K562 (cell line): ENCODE data around the gene PRKCB. TPM values are rescaled to one million over a fixed set of nuclear protein-coding genes. Genes with fewer than 3 reads are reported as not detected.

Experiments used
- AFF4 ChIP-seq: sonication (generic); formaldehyde crosslinking; IDR thresholded peaks from 2 replicates; pipeline ENCODE4 v1.8.0; 2023; ENCODE audit warnings: mild to moderate bottlenecking, missing genetic modification reagents
- CHD2 ChIP-seq: IDR thresholded peaks from 2 replicates; pipeline ENCODE4 v1.6.1; 2011; ENCODE audit warnings: low read depth, low read length
- RBM25 ChIP-seq: fragments of 200-400 bp; formaldehyde crosslinking; IDR thresholded peaks from 2 replicates; pipeline ENCODE4 v1.6.1; 2018; ENCODE audit warnings: low read length, low read depth, moderate library complexity; ENCODE audit not compliant: severe bottlenecking
- ZBTB33 ChIP-seq: sonication (generic); formaldehyde crosslinking; IDR thresholded peaks from 2 replicates; pipeline ENCODE4 v1.8.1; 2023; ENCODE audit warnings: mild to moderate bottlenecking, missing genetic modification reagents
- ZNF668 ChIP-seq: fragments of 250-450 bp; sonication (Bioruptor Pico); IDR thresholded peaks from 2 replicates; pipeline ENCODE4 v1.8.0; 2022; ENCODE audit warnings: mild to moderate bottlenecking, inconsistent platforms
- polyA plus RNA-seq, 8 experiments: library from polyadenylated mRNA; depleted of rRNA in 4 of 8; stranded (reverse) in 5 of 8; unstranded in 3 of 8; fragments of >200 nt; fragmentation: Nextera tagmentation in 2 of 8; fragmentation: Illumina TruSeq in 1 of 8; extraction: Ambion mirVana in 2 of 8; extraction: Trizol in 1 of 8; gene quantifications; 2 replicates each; pipeline versions ENCODE4 v1.2.1 to v1.2.3, GENCODE V29; 2011 to 2014; ENCODE audit warnings: inconsistent platforms in 1 of 8, missing spikeins in 1 of 8
- total RNA-seq, 7 experiments: library from RNA; depleted of rRNA in 6 of 7; stranded (reverse); fragments of >200 nt in 6 of 7; fragmentation: Illumina TruSeq in 2 of 7; extraction: Trizol in 2 of 7; gene quantifications; 2 replicates each; pipeline versions ENCODE4 v1.2.1 to v1.2.3, GENCODE V29; 2011 to 2021; ENCODE audit warnings: low replicate concordance in 1 of 7

PRKCB gene
- total and polyA plus RNA-seq, 9 of the 15 experiments (the other 6 are each of a cell fraction or from before 2014, with no cell fraction given), result 49.9 to 276 (median 148) TPM

DNA sequence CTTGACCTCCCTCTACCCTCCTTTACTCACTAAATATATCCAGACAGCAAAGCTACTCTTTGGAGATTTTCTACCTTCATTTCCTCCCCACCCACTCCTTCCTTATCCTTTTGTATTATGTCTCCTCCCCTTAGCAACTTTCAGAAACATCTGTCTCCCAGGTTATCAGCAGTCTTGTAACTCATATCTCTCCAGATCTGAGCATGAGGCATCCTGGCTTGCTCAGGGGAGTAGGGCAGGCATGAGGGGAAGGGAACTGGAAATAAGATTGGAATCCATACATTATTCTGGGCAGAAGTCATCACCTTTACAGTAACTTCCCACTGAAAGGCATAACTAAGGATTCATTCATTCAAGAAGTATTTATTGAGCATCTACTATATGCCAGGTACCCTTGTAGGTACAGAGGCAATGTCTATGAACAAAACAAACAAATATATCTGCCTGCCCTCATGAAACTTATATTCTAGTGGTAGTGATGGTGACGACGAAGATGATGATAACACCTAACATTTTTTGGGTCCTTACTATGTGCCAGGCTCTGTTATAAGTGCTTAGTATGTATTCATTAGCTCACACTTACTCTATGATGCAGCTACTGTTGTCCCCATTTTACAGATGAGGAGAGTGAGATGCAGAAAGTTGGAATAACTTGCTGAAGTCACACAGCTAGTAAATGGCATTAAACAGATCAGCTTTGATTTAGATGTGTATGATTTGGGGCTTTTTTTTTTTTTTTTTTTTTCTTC is 296.4 kb downstream of the PRKCB start (continued):
- no peak for TF ChIP-seq AFF4 (CRISPR knock-in tag)
- no peak for TF ChIP-seq ZNF668 (CRISPR knock-in tag)
- TF ChIP-seq RBM25, result peak; percentile 79
- TF ChIP-seq CHD2, result no peak
- no peak for TF ChIP-seq ZBTB33
